ENCODE measurements around the gene AKNAD1. TPM values are rescaled to one million over a fixed set of nuclear protein-coding genes. Genes with fewer than 3 reads are reported as not detected.

Gene AKNAD1
- total RNA-seq, 4 donors from 2014 or later, result not detected

DNA sequence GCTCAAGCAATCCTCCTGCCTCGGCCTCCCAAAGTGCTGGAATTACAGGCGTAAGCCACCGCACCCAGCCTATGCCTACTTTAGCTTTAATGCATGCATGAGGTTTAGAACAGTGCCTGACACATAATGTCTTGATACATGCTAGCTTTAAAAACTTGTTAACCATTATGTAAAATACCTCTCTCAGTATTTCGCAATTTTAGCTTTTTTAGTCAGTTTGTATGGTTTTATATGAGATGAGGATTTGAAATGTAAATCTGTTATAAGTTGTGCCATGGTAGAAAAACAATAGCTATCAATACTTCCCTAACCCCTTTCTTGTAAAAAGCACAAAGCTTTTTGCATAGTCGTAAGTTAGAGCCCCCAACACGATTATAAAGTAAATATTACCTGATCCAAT is 4.7 kb upstream of the AKNAD1 start:
- peaks cover 0 to 3% (median 0%) of the 10 kb centered on the region in 4 donors for H3K4me1 ChIP-seq
- no peak overlapping the region for H3K4me3 ChIP-seq
- H3K9me3 ChIP-seq, result no peaks in the 10 kb centered on the region
- TF ChIP-seq, protein P1, sequence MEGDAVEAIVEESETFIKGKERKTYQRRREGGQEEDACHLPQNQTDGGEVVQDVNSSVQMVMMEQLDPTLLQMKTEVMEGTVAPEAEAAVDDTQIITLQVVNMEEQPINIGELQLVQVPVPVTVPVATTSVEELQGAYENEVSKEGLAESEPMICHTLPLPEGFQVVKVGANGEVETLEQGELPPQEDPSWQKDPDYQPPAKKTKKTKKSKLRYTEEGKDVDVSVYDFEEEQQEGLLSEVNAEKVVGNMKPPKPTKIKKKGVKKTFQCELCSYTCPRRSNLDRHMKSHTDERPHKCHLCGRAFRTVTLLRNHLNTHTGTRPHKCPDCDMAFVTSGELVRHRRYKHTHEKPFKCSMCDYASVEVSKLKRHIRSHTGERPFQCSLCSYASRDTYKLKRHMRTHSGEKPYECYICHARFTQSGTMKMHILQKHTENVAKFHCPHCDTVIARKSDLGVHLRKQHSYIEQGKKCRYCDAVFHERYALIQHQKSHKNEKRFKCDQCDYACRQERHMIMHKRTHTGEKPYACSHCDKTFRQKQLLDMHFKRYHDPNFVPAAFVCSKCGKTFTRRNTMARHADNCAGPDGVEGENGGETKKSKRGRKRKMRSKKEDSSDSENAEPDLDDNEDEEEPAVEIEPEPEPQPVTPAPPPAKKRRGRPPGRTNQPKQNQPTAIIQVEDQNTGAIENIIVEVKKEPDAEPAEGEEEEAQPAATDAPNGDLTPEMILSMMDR (IDR thresholded peaks at IDR 0.05), result no peak
- no peak for TF ChIP-seq POLR2A (IDR thresholded peaks at IDR 0.05)
- H3K36me3 ChIP-seq, result no peaks in the 10 kb centered on the region
- DNase-seq, result no peak
- no peak overlapping the region for H3K27ac ChIP-seq
- no peaks in the 10 kb centered on the region for H3K27me3 ChIP-seq

DNA sequence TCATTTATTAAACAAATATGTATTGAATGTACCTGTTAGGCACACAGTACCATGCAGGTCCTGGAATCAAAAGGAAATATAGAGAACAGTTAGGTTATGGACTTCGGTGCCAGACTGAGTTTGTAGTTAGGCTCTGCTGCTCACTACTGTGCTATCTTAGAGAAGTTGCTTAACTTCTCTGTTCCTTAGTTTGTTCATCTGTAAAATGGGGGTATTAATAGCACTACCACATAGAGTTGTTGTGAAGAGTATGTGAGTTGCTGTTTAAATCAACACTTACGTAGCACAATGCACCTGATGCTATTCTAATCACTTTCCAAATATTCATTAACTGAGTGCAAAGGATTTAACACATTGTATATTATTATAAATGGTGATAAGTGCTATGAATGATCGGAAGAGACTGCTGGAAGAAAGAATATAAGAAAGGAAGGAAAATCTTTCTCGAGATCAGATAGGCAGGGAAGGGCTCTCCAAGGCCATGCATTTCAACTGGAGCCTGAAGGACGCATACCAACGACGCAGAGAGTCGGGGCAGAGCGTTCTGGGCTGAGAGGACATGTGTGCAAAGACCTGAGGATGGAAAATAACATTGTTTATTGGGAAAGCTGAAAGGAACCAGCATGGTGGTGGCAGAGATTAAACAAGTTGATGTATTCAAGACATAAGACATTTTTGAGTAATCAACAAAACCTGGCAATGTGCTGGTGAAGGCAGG is 3.5 kb upstream of the AKNAD1 start:
- Histone ChIP-seq H3K4me3 (no peak overlapping the region), H3K27ac (no peak overlapping the region), H3K27me3 (no peaks in the 10 kb centered on the region), H3K9me3 (no peaks in the 10 kb centered on the region), H3K4me1 (peaks cover 0 to 3% (median 0%) of the 10 kb centered on the region in 4 donors), H3K36me3 (no peaks in the 10 kb centered on the region)
- no peak for TF ChIP-seq POLR2A (IDR thresholded peaks at IDR 0.05)
- TF ChIP-seq, protein P1 (IDR thresholded peaks at IDR 0.05), result no peak
- no peak for DNase-seq

DNA sequence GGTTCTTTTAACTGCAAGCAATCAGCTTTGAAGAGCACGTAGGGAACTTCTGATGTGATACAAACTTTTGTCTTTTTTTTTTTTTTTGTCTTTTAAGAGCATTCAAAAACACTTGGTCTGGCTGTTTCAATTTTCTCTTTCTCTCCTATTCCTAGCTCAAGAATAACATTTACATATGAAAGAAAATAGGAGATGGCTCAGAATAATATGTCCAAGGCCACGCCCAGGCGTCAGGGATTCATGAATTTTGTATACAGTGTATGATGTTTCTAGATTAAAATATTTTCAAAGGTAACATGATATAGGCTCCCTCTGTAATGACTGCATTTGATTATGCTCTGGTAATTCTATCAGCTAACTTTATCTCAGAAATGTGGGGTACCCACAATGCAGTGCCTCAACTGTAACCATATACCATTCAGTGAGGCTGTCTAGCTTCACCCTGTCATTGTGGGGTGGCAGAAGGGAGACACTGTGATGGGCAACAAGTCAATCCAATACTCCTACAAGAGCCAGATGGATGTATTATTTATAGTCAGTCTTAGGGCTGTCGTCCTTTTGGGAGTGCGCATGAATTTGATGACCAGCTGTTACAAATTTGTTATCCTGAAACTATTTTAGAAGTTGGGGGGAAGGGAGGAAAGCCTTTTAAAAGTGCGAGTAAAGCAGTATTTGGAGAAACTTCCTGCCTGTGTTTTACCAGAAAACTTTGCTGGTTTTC is 1.5 kb upstream of the AKNAD1 start:
- no peaks in the 10 kb centered on the region for H3K36me3 ChIP-seq
- H3K27me3 ChIP-seq, result no peaks in the 10 kb centered on the region
- DNase-seq, result no peak
- no peaks in the 10 kb centered on the region for H3K9me3 ChIP-seq
- no peak for TF ChIP-seq POLR2A (IDR thresholded peaks at IDR 0.05)
- TF ChIP-seq, protein P1 (IDR thresholded peaks at IDR 0.05), result no peak
- no peak overlapping the region for H3K27ac ChIP-seq
- peaks cover 0 to 3% (median 0%) of the 10 kb centered on the region in 4 donors for H3K4me1 ChIP-seq
- no peak overlapping the region for H3K4me3 ChIP-seq

DNA sequence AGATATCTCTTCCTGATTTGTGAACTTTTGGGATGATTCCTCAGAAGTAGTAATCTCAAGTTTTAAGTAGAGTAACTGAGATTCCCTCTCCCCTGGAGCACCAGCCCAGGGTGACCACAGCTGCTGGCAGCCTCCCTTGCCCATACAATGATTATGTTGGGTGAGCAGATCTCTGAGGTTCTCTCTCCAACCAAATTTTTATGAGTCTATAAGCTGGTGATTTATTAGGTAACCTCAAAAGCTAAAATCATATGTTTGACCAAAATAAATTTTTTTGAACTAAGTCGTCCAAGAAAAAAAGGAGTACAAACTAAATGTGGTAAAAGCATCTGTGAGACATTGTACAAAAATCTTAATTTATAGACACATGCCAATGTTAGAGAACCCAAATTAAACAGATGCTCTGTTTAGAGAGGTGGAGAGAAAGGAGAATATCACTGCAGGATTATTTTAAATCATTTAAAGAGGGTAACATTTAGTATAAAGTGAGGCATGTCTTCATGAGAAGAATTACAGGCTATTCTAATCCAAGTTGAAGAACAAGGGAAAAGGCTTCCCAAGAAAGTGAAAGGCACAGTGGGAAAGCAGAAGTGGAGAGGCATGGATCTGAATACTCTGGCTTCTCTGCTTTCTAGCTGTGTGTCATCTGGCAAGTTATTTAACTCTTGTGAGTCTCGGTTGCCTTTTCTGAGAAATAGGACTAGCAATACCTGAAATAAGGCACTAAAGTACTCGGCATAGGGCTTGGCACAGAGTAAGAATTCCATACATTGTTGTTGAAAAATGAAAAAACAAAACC is 2.5 kb downstream of the AKNAD1 start:
- Histone ChIP-seq H3K27ac (no peak overlapping the region), H3K4me3 (no peak overlapping the region), H3K4me1 (no peaks in the 10 kb centered on the region), H3K27me3 (no peaks in the 10 kb centered on the region), H3K9me3 (no peaks in the 10 kb centered on the region), H3K36me3 (no peaks in the 10 kb centered on the region)
- no peak for DNase-seq
- no peak for TF ChIP-seq POLR2A (IDR thresholded peaks at IDR 0.05)
- TF ChIP-seq, protein P1 (IDR thresholded peaks at IDR 0.05), result no peak

DNA sequence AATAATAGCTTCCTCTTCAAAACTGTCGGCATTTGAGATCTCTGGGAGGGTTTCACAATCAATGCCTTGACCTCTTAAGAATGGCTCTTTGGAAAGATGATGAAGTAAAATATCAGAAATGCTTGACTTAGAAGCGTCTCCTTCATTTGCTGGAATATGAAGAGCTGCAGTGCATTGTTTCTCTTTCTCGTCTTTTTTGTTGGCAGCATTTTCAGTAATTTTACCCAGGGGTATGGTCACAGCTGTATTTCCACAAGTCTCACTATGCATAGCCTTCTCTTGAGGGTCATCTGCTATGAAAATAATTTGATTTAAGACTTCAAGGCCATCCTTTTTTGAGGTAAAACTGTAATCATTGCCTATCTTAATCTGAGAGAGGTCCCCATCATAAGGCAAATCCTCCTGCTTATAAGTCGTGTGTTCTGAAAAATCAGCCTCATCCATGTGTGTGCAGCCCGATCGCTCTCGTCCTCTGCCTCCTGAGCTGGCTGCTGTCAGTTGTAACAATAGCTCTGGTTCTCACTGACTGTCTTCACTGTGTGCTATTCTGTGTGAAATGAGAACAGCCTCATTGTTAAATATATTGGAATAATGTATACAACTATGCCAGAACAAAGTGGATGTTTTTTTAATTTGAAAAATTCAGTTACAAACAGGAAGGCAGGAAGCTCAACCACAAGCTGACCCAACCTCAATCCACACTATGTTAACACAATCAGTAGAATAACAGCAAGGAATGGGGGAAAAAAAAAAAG is 4.5 kb downstream of the AKNAD1 start:
- Histone ChIP-seq H3K27ac (no peak overlapping the region), H3K4me1 (no peaks in the 10 kb centered on the region), H3K27me3 (no peaks in the 10 kb centered on the region), H3K4me3 (no peak overlapping the region), H3K9me3 (no peaks in the 10 kb centered on the region), H3K36me3 (no peaks in the 10 kb centered on the region)
- no peak for TF ChIP-seq POLR2A (IDR thresholded peaks at IDR 0.05)
- TF ChIP-seq, protein P1 (IDR thresholded peaks at IDR 0.05), result no peak
- no peak for DNase-seq
